ENCODE measurements around the gene SLC9A7.

The SLC9A7 gene

DNA sequence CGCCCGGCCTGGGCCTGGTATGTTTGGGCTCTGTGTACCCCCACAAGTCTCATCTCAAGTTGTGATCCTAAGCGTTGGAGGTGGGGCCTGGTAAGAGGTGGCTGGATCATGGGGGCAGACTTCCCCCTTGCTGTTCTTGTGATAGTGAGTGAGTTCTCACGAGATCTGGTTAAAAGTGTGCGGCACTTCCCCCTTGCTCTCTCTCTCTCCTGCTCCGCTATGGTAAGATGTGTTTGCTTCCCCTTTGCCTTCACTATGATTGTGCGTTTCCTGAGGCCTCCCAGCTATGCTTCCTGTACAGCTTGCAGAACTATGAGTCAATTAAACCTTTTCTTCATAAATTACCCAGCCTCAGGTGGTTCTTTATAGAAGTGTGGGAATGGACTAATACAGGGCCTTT, 132.4 kb downstream of the SLC9A7 start:
- peaks cover 13% of the 10 kb centered on the region for H3K4me1 ChIP-seq (ENCODE audit: control insufficient read depth, insufficient read depth, low read length)
- ChIA-PET CTCF (no interaction called here), POLR2A (no interaction called here)
- no peak overlapping the region for H3K27ac ChIP-seq (ENCODE audit: extremely low read depth, low read depth, low read length)
- no peaks in the 10 kb centered on the region for H3K9me3 ChIP-seq (ENCODE audit: control insufficient read depth, insufficient read depth, low read depth, low read length)
- H3K36me3 ChIP-seq (ENCODE audit: control insufficient read depth in 2 of 2, insufficient read depth in 1 of 2, low read length in 2 of 2) = no peaks in the 10 kb centered on the region; a peak in 1 of 3 replicates
- TF ChIP-seq SCRT1 (tag by site-specific recombination; IDR thresholded peaks at IDR 0.05; ENCODE audit: borderline replicate concordance) = no peak
- TF ChIP-seq, protein P1, sequence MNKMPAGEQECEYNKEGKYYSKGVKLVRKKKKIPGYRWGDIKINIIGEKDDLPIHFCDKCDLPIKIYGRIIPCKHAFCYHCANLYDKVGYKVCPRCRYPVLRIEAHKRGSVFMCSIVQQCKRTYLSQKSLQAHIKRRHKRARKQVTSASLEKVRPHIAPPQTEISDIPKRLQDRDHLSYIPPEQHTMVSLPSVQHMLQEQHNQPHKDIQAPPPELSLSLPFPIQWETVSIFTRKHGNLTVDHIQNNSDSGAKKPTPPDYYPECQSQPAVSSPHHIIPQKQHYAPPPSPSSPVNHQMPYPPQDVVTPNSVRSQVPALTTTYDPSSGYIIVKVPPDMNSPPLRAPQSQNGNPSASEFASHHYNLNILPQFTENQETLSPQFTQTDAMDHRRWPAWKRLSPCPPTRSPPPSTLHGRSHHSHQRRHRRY (tag by site-specific recombination; IDR thresholded peaks at IDR 0.05) = no peak
- TF ChIP-seq ZSCAN18 (tag by site-specific recombination; IDR thresholded peaks at IDR 0.05) = no peak
- TF ChIP-seq ZIC2 (tag by site-specific recombination; IDR thresholded peaks at IDR 0.05) = no peak
- TF ChIP-seq, protein P2, sequence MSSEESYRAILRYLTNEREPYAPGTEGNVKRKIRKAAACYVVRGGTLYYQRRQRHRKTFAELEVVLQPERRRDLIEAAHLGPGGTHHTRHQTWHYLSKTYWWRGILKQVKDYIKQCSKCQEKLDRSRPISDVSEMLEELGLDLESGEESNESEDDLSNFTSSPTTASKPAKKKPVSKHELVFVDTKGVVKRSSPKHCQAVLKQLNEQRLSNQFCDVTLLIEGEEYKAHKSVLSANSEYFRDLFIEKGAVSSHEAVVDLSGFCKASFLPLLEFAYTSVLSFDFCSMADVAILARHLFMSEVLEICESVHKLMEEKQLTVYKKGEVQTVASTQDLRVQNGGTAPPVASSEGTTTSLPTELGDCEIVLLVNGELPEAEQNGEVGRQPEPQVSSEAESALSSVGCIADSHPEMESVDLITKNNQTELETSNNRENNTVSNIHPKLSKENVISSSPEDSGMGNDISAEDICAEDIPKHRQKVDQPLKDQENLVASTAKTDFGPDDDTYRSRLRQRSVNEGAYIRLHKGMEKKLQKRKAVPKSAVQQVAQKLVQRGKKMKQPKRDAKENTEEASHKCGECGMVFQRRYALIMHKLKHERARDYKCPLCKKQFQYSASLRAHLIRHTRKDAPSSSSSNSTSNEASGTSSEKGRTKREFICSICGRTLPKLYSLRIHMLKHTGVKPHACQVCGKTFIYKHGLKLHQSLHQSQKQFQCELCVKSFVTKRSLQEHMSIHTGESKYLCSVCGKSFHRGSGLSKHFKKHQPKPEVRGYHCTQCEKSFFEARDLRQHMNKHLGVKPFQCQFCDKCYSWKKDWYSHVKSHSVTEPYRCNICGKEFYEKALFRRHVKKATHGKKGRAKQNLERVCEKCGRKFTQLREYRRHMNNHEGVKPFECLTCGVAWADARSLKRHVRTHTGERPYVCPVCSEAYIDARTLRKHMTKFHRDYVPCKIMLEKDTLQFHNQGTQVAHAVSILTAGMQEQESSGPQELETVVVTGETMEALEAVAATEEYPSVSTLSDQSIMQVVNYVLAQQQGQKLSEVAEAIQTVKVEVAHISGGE (tag by site-specific recombination; conservative IDR thresholded peaks at IDR 0.05; ENCODE audit: low read depth) = no peak
- no peak for TF ChIP-seq ZNF558 (tag by site-specific recombination; IDR thresholded peaks at IDR 0.05)
- no peak for TF ChIP-seq ZNF132 (tag by site-specific recombination; IDR thresholded peaks at IDR 0.05; ENCODE audit: borderline replicate concordance)
- TF ChIP-seq ZNF513 (tag by site-specific recombination; IDR thresholded peaks at IDR 0.05) = no peak
- TF ChIP-seq, protein P3, sequence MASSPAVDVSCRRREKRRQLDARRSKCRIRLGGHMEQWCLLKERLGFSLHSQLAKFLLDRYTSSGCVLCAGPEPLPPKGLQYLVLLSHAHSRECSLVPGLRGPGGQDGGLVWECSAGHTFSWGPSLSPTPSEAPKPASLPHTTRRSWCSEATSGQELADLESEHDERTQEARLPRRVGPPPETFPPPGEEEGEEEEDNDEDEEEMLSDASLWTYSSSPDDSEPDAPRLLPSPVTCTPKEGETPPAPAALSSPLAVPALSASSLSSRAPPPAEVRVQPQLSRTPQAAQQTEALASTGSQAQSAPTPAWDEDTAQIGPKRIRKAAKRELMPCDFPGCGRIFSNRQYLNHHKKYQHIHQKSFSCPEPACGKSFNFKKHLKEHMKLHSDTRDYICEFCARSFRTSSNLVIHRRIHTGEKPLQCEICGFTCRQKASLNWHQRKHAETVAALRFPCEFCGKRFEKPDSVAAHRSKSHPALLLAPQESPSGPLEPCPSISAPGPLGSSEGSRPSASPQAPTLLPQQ (tag by site-specific recombination; IDR thresholded peaks at IDR 0.05) = no peak
- TF ChIP-seq ZNF555 (tag by site-specific recombination; conservative IDR thresholded peaks at IDR 0.05) = no peak
- TF ChIP-seq, protein P4, sequence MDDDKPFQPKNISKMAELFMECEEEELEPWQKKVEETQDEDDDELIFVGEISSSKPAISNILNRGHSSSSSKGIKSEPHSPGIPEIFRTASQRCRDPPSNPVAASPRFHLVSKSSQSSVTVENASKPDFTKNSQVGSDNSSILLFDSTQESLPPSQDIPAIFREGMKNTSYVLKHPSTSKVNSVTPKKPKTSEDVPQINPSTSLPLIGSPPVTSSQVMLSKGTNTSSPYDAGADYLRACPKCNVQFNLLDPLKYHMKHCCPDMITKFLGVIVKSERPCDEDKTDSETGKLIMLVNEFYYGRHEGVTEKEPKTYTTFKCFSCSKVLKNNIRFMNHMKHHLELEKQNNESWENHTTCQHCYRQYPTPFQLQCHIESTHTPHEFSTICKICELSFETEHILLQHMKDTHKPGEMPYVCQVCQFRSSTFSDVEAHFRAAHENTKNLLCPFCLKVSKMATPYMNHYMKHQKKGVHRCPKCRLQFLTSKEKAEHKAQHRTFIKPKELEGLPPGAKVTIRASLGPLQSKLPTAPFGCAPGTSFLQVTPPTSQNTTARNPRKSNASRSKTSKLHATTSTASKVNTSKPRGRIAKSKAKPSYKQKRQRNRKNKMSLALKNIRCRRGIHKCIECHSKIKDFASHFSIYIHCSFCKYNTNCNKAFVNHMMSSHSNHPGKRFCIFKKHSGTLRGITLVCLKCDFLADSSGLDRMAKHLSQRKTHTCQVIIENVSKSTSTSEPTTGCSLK (tag by site-specific recombination; IDR thresholded peaks at IDR 0.05) = no peak
- no peak for TF ChIP-seq ZBTB6 (tag by site-specific recombination; IDR thresholded peaks at IDR 0.05)
- no peak for TF ChIP-seq ZNF214 (tag by site-specific recombination; IDR thresholded peaks at IDR 0.05; ENCODE audit: borderline replicate concordance)
- TF ChIP-seq ZNF266 (tag by site-specific recombination; IDR thresholded peaks at IDR 0.05; ENCODE audit: low read depth) = no peak
- TF ChIP-seq OSR2 (tag by site-specific recombination; IDR thresholded peaks at IDR 0.05) = no peak
- TF ChIP-seq ZNF239 (tag by site-specific recombination; IDR thresholded peaks at IDR 0.05) = no peak
- TF ChIP-seq TRIM28 (IDR thresholded peaks at IDR 0.05; ENCODE audit: borderline replicate concordance, low read length) = no peak
- no peak for TF ChIP-seq REPIN1 (tag by site-specific recombination; IDR thresholded peaks at IDR 0.05; ENCODE audit: low read depth)
- TF ChIP-seq ZNF521 (tag by site-specific recombination; IDR thresholded peaks at IDR 0.05) = no peak
- TF ChIP-seq ZNF146 (tag by site-specific recombination; IDR thresholded peaks at IDR 0.05) = no peak
- H3K4me3 ChIP-seq (ENCODE audit: low read depth, low read length) = no peak overlapping the region
